ENCODE data around the gene LATS1. TPM values are rescaled to one million over a fixed set of nuclear protein-coding genes. Genes with fewer than 3 reads are reported as not detected.

The LATS1 gene
- total RNA-seq, 2 donors from 2014 or later = 31.1 to 32.8 TPM

Other genes with a start within 250 kb of the LATS1 start
- 1 to 10 TPM; 1.8 to 2.2 TPM for gene ZC3H12D, start 233.1 kb downstream of the LATS1 start, total RNA-seq
- gene PPIL4, start 172.1 kb downstream of the LATS1 start, total RNA-seq = 10 to 100 TPM; 25.1 to 26.2 TPM
- gene GINM1, start 151.7 kb downstream of the LATS1 start, total RNA-seq = 10 to 100 TPM; 62.4 to 63.3 TPM
- gene KATNA1, start 69.4 kb downstream of the LATS1 start, total RNA-seq = 10 to 100 TPM; 11.5 to 16.3 TPM
- gene NUP43, start 28.4 kb upstream of the LATS1 start, total RNA-seq = 10 to 100 TPM; 24.8 to 29.0 TPM
- 10 to 100 TPM; 50.4 to 69.9 TPM for gene PCMT1, start 31.6 kb upstream of the LATS1 start, total RNA-seq
- 10 to 100 TPM; 20.0 to 26.3 TPM for gene LRP11, start 146.3 kb upstream of the LATS1 start, total RNA-seq
- 1 to 10 TPM in 1 of 2 donors, not detected in 1; 1.6 TPM for gene RAET1E, start 180.0 kb upstream of the LATS1 start, total RNA-seq
- gene RAET1G, start 205.0 kb upstream of the LATS1 start, total RNA-seq = under 1 TPM in 1 of 2 donors, not detected in 1; 0.74 TPM
- gene ULBP2, start 223.9 kb upstream of the LATS1 start, total RNA-seq = under 1 TPM; 0.43 to 0.51 TPM
- gene ULBP1, start 245.8 kb upstream of the LATS1 start, total RNA-seq = under 1 TPM in 1 of 2 donors, not detected in 1; 0.19 TPM